A549 (cell line): ENCODE data around the gene SNAPIN.

ENCODE experiments used
- BHLHE40 ChIP-seq: IDR thresholded peaks from 2 replicates; pipeline ENCODE4 v1.6.1; 2012; ENCODE audit warnings: low read depth, low read length, inconsistent platforms
- MAFK ChIP-seq: fragments of 450-650 bp; IDR thresholded peaks from 2 replicates; pipeline ENCODE4 v1.6.1; 2014; ENCODE audit not compliant: partially characterized antibody
- MAX ChIP-seq: IDR thresholded peaks from 2 replicates; pipeline ENCODE4 v1.6.1; 2012
- MYC ChIP-seq: IDR thresholded peaks from 2 replicates; pipeline ENCODE4 v1.6.1; 2012; ENCODE audit warnings: mild to moderate bottlenecking, inconsistent platforms, low read length, improper control_type of control experiment, borderline replicate concordance
- POLR2A ChIP-seq: IDR thresholded peaks from 2 replicates; pipeline ENCODE4 v1.6.1; 2012; ENCODE audit warnings: mild to moderate bottlenecking, low read length
- POLR2AphosphoS2 ChIP-seq: conservative IDR thresholded peaks from 2 replicates; pipeline ENCODE4 v1.6.1; 2012; ENCODE audit warnings: low read length, improper control_type of control experiment, inconsistent platforms
- RAD21 ChIP-seq, 2 experiments: fragments of >200 bp in 1 of 2; sonication (Bioruptor Twin) in 1 of 2; formaldehyde crosslinking in 1 of 2; IDR thresholded peaks in 1 of 2; conservative IDR thresholded peaks in 1 of 2; 2 replicates in 1 of 2; 3 replicates in 1 of 2; pipeline ENCODE4 v1.6.1; 2012 to 2018; ENCODE audit warnings: inconsistent platforms in 1 of 2
- RCOR1 ChIP-seq: fragments of 150-350 bp; IDR thresholded peaks from 2 replicates; pipeline ENCODE4 v1.6.1; 2014; ENCODE audit warnings: antibody characterized with exemption, low read length, low read depth
- RFX5 ChIP-seq: fragments of 450-650 bp; IDR thresholded peaks from 2 replicates; pipeline ENCODE4 v1.7.1; 2014; ENCODE audit warnings: antibody characterized with exemption, mild to moderate bottlenecking, moderate library complexity
- SREBF2 ChIP-seq: fragments of 450-650 bp; IDR thresholded peaks from 2 replicates; pipeline ENCODE4 v1.6.1; 2014; ENCODE audit warnings: mild to moderate bottlenecking, moderate library complexity
- ZNF302 ChIP-seq: fragments of 250-450 bp; sonication (Bioruptor Pico); IDR thresholded peaks from 2 replicates; pipeline ENCODE4 v1.9.0; 2021; ENCODE audit warnings: inconsistent platforms, mild to moderate bottlenecking, moderate library complexity
- TF ChIP-seq, protein P1 (sequence below): fragments of >200 bp; sonication (Bioruptor Twin); formaldehyde crosslinking; IDR thresholded peaks from 3 replicates; pipeline ENCODE4 v1.5.1; 2016
- TF ChIP-seq, protein P2 (sequence below): fragments of 200-600 bp; sonication (generic); IDR thresholded peaks from 2 replicates; pipeline ENCODE4 v1.6.1; 2016; ENCODE audit warnings: antibody characterized with exemption, mild to moderate bottlenecking, moderate library complexity
- TF ChIP-seq, protein P3 (sequence below): IDR thresholded peaks from 2 replicates; pipeline ENCODE4 v1.6.1; 2012; ENCODE audit warnings: low read depth, borderline replicate concordance

GRCh38 chr1:153683854-153684253 lies 25.4 kb downstream of the SNAPIN start:
- TF ChIP-seq, protein P1, sequence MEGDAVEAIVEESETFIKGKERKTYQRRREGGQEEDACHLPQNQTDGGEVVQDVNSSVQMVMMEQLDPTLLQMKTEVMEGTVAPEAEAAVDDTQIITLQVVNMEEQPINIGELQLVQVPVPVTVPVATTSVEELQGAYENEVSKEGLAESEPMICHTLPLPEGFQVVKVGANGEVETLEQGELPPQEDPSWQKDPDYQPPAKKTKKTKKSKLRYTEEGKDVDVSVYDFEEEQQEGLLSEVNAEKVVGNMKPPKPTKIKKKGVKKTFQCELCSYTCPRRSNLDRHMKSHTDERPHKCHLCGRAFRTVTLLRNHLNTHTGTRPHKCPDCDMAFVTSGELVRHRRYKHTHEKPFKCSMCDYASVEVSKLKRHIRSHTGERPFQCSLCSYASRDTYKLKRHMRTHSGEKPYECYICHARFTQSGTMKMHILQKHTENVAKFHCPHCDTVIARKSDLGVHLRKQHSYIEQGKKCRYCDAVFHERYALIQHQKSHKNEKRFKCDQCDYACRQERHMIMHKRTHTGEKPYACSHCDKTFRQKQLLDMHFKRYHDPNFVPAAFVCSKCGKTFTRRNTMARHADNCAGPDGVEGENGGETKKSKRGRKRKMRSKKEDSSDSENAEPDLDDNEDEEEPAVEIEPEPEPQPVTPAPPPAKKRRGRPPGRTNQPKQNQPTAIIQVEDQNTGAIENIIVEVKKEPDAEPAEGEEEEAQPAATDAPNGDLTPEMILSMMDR = no peak
- TF ChIP-seq SREBF2 = no peak
- no peak for TF ChIP-seq POLR2A
- TF ChIP-seq RFX5 = no peak
- TF ChIP-seq, protein P2, sequence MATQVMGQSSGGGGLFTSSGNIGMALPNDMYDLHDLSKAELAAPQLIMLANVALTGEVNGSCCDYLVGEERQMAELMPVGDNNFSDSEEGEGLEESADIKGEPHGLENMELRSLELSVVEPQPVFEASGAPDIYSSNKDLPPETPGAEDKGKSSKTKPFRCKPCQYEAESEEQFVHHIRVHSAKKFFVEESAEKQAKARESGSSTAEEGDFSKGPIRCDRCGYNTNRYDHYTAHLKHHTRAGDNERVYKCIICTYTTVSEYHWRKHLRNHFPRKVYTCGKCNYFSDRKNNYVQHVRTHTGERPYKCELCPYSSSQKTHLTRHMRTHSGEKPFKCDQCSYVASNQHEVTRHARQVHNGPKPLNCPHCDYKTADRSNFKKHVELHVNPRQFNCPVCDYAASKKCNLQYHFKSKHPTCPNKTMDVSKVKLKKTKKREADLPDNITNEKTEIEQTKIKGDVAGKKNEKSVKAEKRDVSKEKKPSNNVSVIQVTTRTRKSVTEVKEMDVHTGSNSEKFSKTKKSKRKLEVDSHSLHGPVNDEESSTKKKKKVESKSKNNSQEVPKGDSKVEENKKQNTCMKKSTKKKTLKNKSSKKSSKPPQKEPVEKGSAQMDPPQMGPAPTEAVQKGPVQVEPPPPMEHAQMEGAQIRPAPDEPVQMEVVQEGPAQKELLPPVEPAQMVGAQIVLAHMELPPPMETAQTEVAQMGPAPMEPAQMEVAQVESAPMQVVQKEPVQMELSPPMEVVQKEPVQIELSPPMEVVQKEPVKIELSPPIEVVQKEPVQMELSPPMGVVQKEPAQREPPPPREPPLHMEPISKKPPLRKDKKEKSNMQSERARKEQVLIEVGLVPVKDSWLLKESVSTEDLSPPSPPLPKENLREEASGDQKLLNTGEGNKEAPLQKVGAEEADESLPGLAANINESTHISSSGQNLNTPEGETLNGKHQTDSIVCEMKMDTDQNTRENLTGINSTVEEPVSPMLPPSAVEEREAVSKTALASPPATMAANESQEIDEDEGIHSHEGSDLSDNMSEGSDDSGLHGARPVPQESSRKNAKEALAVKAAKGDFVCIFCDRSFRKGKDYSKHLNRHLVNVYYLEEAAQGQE = no peak
- TF ChIP-seq BHLHE40 = no peak
- no peak for TF ChIP-seq ZNF302
- no peak for TF ChIP-seq MYC
- TF ChIP-seq MAFK = no peak
- TF ChIP-seq, protein P3, sequence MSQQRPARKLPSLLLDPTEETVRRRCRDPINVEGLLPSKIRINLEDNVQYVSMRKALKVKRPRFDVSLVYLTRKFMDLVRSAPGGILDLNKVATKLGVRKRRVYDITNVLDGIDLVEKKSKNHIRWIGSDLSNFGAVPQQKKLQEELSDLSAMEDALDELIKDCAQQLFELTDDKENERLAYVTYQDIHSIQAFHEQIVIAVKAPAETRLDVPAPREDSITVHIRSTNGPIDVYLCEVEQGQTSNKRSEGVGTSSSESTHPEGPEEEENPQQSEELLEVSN = no peak
- TF ChIP-seq RAD21 (conservative IDR thresholded peaks at IDR 0.05 in 1 of 2, IDR thresholded peaks at IDR 0.05 in 1 of 2) = no peak
- TF ChIP-seq RCOR1 = no peak
- TF ChIP-seq MAX = no peak
- TF ChIP-seq POLR2AphosphoS2 = no peak
